Ecto neural progenitor cell (in vitro differentiated cells): ENCODE results near the gene PJA2.
"Not testable (repeated sequence)": the region's sequence is repeated elsewhere in the genome, so short reads cannot be mapped to it uniquely, and the experiment has no call there.

Experiments
- DNase-seq: peaks from one replicate; pipeline ENCODE4 v3.0.0-alpha.2; 2018; ENCODE audit warnings: low spot score

PJA2 gene, protein sequence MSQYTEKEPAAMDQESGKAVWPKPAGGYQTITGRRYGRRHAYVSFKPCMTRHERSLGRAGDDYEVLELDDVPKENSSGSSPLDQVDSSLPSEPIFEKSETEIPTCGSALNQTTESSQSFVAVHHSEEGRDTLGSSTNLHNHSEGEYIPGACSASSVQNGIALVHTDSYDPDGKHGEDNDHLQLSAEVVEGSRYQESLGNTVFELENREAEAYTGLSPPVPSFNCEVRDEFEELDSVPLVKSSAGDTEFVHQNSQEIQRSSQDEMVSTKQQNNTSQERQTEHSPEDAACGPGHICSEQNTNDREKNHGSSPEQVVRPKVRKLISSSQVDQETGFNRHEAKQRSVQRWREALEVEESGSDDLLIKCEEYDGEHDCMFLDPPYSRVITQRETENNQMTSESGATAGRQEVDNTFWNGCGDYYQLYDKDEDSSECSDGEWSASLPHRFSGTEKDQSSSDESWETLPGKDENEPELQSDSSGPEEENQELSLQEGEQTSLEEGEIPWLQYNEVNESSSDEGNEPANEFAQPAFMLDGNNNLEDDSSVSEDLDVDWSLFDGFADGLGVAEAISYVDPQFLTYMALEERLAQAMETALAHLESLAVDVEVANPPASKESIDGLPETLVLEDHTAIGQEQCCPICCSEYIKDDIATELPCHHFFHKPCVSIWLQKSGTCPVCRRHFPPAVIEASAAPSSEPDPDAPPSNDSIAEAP

DNA sequence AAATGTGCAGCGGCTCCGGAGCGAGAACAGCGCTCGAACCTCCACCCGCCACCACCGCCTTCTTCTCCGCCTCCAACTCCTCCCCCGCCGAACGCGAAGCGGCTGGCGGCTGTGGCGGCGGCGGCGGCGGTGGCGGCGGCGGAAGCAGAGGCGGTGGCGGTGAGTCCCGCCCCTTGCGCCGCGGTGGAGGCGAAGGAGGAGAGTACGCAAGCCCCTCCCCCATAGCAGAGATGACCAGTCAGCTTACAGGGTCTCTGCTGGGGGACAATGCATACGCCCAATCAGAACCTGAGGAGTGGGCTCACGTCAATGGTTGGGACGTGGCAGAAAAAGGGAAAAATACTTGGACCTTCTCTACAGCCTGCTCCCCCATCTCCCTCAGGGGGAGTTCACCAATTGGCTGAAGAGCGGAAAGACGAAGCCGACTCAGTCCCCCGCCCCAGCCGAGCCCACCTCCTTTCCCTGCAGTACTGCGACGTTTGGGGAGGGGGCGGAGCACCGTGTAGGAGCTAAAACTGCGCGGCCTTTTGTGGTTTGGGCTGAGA, at the start of gene PJA2:
TSS of gene PJA2 (minus strand) at position 131 of the 545 bp plus-strand sequence. CDS start 26,541 bp downstream, outside the sequence.
- peak; percentile 98 for DNase-seq

DNA sequence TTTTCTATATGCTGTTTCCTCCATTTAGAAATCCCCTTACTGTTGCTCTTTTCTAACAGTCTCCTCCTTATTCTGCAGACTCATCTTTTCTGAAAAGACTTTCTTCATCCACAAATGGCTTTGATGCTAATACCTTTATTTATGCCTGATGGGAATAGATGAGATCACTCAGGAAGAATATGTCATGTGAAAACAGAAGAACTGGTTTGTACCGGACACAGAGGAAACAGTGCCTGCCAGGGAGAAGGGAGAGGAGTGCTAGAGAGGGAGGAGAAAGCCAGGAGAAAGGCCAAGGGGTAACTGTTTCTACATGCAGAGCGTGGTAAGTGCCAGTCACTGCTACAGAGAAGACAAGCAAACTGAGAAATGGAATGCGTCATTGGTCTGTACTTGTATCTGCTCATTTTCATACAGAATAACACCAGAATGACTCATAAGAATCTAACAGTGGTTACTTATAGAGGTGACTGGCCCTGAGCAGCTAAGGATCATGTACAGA, 45.9 kb upstream of the PJA2 start:
- DNase-seq, result no peak

DNA sequence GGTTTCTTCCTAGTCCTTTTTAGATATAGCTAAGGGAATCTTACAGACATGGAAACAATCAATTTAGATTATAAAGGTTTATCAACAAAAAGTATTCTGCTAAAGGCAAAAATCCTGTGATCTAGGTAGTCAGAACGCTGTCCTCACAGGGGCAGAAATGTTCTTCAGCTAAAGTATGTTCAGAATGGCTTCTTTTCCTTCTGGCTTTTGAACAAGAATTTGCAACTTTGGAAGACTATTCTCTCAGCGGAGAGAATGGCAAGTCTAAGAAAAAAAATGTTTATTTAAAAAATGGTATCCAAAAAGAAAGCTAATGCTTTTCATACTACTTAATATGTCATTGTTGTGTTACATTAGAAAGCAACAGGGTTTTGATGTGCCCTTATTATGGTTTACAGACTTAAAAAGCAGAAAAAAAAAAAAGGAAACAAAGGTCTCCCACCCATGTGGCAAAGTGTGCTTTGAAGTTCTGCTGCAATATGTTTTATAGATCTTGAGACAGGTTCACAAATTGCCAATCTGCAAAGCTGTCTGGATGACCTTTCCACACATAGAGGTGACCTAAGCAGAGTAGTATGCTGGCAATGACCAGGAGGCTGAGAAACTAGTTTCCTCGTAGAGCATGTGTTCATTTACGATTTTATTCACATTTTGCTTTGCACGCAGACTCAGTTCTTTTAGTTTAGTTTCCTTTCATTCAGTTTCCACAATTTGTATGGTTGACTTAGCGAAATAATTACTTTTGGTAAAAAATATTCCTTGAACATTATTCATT, 45.1 kb upstream of the PJA2 start:
- no peak for DNase-seq

DNA sequence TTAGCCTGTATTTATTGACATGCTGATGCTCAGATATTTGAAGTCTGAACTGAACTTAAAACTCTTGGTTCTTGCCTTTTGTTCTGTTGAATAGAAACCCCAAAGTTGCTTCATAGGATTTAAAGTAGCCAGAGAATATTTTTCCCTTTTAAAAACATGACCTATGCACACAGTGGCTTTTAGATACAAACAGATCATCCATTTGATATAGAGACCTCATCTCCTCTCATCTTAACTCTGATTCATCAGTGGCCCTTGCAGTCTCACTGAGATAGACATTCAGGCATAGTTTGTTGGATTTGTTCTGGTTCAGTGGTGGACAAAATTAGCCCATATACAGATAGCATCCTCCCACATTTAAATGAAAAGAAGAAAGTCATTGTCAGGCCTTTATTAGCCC, 43.5 kb upstream of the PJA2 start:
- no peak for DNase-seq

DNA sequence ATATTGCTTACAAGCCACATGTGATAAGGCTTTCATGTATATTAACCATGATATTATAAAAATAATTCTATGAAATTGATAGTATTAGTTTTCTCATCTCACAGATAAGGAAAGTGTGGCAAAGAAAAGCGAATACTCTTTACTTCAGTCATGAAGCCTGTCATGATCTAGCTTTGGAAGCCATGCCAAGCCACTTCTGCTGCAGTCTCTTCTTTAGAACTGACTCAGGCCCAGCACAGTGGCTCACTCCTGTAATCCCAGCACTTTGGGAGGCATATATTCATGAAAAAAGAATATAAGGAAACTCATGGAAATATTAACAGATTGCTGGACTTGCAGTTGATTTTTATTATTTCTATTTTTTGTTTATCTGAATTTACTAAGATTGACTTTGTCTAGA, 42.9 kb upstream of the PJA2 start:
- no peak for DNase-seq

DNA sequence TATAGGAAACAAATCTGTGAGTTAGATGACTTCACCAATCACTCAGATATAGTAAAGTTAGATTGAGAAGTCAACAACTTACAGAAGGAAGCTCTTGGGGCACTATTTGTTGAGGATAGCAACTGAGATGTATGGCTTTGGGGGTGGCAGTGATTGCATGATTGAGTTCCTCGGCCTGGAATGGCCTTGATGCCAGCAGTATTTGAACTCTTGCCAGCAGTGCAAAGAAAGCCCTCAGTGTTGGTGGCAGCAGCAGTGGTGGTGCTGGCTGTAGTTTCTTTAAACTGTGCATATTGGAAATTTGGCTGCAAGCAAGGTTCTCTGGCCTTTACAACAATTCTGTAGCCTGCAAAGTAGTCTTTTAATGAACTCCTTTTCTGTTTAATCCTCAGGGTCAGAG, 41.4 kb upstream of the PJA2 start:
- no peak for DNase-seq

DNA sequence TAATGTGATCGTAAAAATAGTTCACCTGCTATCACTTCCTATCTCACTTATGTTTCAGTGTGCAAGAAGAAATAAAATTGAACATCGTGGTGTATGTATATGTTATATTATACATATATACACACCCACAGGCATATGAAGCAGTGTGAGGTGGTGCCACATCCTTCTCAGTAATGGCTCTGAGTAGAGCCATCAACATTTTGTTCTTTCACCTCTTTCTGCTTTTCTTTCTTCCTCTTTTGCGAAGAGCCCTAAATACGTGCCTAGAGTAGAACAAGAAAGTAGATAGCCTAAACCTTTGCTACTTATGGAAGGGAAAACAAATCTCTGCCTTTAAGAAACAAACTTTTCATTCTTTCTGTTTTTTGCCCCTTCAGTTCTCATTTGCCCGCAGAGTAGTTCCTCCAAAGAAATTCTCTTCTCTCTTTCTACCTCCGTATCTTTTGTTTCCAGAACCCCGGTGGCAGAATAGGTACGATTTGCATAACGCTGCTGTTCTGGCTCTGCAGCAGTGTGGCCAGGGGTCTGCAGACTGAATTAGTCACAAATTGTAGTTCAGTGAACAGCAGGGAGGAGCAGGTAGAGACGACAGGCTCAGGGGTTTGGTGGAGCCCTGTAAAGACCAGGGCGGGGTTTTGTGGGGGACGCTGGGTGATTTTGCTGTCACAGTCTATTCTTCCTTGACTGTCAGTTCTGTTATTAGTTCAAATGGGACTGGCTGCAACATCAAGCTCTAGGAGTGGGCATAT, 40.5 kb upstream of the PJA2 start:
- no peak for DNase-seq

DNA sequence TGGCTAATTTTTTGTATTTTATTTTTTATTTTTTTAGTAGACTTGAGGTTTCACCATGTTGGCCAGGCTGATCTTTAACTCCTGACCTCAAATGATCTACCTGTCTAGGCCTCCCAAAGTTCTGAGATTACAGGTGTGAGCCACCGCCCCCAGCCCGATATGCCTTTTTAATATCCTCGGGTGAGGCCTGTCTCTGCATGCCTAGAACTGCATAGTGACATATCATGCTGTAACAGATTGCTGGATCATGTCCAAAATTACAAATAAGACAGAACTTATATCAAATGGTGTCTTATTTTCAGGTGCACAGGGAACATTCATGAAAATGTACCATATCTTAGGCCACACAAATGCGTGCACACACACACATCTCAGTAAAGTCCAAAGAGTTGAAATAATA, 39.1 kb upstream of the PJA2 start:
- DNase-seq, result no peak

DNA sequence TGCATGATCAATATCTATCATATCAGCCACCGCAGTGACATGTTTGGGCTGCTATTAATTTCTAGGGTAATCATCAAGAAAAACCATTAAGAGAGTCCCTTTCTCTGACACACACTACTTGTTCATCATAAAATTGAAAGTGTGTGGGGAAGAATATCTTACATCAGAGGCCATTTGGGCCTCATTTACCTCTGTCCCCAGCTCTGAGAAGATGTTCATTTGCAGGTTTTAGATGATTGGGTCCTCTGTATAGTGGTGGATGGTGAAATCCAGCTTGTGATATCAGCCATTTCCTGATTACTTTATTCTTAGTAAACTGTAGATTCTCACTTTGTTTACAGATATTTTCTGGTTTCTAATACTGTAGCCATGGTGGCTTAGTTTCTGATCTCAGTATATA, 29.8 kb upstream of the PJA2 start:
- DNase-seq, result no peak

DNA sequence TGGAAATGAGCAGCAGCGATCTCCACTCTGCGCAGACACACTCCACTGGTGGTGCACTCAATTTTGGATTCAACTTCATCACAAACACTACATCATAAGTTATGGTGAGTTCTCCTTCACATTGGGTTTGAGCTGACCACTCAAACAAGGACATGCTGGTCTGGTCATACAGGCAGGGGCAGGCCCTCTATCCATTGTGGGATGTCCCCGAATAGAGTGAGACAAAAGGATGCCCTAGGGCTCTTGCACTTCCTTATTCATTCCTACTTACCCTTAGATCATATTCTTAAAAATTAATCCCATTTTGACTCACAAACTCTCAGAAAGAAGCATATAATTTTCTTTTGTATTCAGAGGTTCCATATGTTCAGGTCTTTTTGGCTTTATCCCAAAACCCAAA, 16.3 kb upstream of the PJA2 start:
- DNase-seq, result no peak

DNA sequence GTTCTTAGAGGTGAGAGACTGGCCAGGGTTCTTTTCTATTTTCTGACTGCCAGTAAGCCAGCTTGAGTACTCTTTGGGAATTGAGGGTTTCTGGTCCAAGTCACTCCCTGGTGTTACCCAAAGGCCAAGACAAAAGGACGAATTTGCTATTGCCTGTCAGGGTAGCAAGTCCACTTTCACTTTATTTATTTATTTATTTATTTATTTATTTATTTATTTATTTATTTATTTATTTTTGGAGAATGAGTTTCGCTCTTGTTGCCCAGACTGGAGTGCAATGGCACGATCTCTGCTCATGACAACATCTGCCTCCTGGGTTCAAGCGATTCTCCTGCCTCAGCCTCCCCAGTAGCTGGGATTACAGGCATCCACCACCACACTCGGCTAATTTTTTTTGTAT, 15.7 kb upstream of the PJA2 start:
- not testable (repeated sequence) for DNase-seq

DNA sequence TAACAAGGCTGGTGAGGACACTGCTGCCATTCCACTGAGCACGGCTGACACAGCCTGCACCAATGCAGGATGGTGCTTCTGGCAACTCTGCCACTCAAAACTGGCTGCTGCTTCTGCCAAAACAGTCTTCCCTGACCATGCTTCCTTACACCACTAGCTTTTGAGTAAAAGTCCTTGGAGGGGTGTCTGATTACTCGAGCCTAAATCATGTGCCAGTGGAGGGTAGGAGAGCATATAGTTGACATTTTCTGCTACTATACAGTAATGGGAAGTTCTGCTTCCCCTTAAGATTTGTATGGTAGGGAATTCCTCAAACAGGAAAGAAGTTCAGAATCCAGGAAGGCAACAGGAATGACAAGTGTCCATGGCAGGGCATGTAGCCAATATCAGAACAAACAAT, 12.2 kb upstream of the PJA2 start:
- DNase-seq, result no peak

DNA sequence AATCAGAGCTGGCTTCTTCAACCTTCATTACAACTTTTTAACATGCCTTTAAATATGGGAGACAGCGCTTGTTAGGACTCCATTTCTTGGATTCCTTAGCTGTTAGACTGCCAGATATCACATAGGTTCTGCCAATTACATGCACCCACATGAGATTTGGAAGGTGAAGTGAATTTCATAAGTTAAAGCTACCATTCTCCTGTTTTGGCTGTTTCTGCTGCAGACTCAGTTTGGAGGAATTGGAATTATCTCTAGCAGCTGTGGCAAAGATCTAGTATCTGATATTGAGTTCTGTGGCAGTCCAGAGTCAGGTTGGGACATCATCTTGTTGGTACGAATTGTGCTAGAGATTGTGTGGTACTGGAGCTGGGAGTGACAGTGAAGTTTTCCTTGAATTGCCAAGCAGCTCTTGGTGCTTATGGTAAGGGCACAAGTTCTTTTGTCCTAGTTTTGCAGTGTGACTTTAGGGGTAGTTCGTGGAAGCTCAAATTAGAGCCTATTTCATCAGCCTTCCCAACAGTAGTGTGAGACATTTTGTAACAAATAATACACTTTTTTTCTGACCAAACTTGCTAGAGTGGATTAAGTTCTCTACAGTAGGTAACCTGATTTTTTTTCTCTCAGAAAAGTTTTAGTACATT, 9.1 kb upstream of the PJA2 start:
- DNase-seq, result no peak

DNA sequence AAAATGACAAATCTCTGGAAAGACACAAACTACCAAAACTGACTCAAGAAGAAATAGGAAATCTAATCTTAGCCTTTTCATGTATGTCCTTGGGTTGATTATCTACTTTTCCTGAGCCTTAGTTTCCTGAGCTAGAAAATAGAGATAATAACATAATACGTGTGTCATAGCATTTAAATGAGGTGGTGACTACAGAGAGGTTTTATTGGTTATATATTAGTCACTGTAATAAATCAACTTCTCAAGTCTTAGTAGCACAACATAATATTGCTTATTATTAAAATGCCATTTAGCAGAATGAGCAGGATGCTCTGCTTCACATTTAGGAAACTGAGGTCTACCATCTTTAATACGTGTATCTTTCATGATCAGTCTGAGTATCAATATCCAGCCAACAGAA, 7.1 kb upstream of the PJA2 start:
- DNase-seq, result no peak

DNA sequence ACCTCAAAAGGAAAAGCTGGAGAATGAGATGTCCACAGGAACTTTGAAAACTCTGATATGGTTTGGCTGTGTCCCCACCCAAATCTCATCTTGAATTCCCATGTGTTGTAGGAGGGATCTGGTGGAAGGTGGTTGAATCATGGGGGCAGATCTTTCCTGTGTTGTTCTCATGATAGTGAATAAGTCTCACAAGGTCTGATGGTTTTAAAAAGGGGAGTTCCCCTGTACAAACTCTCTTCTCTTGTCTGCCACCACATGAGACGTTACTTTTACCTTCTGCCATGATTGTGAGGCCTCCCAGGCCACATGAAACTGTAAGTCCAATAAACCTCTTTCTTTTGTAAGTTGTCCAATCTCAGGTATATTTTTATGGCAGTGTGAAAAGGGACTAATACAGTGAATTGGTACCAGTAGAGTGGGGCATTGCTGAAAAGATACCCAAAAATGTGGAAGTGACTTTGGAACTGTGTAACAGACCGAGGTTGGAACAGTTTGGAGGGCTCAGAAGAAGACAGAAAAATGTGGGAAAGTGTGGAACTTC, 4.2 kb upstream of the PJA2 start:
- DNase-seq, result not testable (repeated sequence)

DNA sequence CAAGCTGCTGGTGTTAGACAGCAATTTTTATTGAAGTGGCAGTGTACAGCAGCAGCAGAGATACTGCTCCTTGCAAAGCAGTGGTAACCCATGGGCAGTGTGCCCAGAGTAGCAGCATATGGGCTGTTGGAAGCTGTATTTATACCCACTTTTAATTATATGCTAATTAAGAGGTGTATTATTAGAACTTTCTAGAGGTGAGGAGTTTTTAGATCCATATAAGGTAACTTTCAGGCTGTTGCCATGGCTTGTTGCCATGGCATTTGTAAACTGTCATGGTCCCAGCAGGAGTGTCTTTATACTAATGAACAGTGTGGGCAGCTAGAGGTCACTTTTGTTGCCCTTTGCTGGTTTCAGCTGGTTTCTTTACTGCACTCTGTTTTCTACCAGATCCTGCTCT, 3.7 kb upstream of the PJA2 start:
- peak; percentile 59 for DNase-seq

DNA sequence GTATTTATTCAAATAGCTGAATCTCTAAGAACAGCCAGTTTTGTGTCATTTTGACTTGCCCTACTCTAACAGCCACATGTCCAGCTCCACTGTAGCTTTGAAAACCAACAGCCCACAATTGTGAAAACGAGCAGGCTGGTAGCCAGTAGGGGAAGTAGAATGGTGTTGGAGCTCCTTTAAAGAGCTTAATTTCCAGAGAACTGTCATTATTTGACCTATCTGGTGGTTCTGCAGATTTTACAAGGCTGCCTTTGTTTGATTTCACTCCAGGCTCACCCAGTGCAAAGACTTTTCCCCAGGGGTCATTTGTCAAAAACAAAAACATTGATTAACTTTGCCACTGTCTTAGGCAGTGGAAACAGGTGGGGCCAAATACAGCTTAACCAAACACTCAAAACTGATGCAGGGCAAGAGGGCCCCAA, 3.2 kb upstream of the PJA2 start:
- no peak for DNase-seq

DNA sequence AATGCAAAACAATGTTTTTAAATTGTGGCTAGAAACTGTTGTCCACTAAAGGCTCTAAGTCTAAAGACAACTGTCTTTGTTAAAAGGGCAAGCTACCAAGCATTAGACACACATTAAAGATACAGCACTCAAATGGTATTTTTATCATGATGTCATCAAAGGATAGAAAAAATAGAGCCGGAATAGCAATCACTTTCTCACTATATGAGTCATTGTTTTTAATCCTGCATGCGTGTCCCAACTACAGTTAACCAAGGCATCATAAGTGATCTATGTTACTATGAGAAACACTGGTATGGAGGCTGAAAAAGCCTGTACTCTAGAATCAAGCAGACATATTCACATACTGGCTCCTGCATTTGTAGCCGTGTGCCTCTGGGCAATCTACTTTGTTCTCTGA, 1.9 kb upstream of the PJA2 start:
- DNase-seq, result no peak

DNA sequence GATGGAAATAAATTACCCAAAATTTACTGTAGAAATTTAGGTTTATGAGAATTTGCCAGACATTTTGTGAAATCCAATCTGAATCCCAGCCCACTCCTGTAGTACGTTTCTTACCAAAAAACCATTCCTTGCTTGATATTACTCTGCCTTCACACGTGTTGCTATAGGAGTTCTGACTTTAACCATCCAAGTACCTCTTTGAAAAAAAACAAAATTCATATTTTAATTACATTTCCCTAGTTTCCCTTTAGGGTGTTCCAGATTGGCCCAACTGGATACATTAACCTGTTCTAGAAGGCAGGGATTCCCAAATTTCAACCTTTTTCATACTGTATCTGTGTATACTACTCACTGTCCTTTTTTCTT, 1.4 kb upstream of the PJA2 start:
- DNase-seq, result no peak

DNA sequence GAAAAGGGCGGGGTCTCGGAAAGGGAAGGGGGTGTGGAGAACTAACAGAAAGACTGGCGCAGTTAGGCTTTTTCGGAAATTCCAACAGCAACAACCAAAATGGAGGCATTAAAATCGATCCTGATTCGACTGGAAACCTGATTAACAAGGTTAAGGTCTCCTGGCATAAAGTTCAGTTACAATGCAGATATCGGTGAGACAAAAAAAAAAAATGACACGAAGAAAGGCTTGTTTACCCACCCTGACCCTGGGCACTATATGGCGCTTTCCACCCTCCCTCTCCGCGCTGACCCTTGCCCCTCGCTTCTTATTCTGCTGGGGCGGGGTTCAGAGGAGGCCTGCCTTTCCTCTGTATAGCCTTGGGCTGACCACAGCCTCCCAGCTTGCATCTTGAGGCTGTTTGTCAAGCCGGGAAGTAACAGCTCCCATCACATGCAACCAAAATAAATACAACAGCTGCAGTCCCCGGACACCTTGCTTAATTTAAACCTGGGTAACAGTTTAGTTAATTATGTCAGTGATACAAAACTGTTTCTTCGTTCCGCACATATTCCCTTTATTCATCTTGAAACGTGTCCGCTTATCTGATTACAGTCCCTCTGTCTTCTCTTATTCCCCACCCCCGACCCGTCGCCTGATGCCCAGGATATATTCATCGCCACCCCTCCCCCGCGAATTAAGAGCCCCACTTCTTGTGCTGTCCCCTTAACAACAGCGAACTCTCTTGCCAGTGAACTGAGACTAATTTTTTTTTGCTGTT, 795 bp upstream of the PJA2 start:
- DNase-seq, result peak; percentile 87
